HFFc6 (cell line): ENCODE results near the gene PTPN21. TPM values are rescaled to one million over a fixed set of nuclear protein-coding genes. Genes with fewer than 3 reads are reported as not detected.

Source experiments
- DNase-seq: peaks from one replicate; pipeline ENCODE4 v3.0.0-alpha.2; 2018
- H3K27ac Mint-ChIP-seq: 2 replicates; pipeline ENCODE4 v1.8.0; 2020; ENCODE audit warnings: mild to moderate bottlenecking, mixed read lengths
- H3K27me3 Mint-ChIP-seq: 2 replicates; pipeline ENCODE4 v1.8.0; 2021; ENCODE audit warnings: mild to moderate bottlenecking, moderate library complexity, mixed read lengths; ENCODE audit not compliant: insufficient read depth
- H3K36me3 Mint-ChIP-seq: 2 replicates; pipeline ENCODE4 v1.8.0; 2021; ENCODE audit warnings: low read depth, mixed read lengths
- H3K4me1 Mint-ChIP-seq: 2 replicates; pipeline ENCODE4 v1.8.0; 2020; ENCODE audit warnings: low read depth, mixed read lengths
- H3K4me3 Mint-ChIP-seq: 2 replicates; pipeline ENCODE4 v1.8.0; 2020; ENCODE audit warnings: mild to moderate bottlenecking, moderate library complexity, mixed read lengths
- H3K9me3 Mint-ChIP-seq: 2 replicates; pipeline ENCODE4 v1.8.0; 2020; ENCODE audit warnings: mild to moderate bottlenecking, mixed read lengths
- CTCF ChIP-seq: fragments of 200-600 bp; sonication (generic); IDR thresholded peaks from 2 replicates; pipeline ENCODE4 v1.5.0; 2021; ENCODE audit warnings: antibody characterized with exemption, mild to moderate bottlenecking
- total RNA-seq, 6 experiments: library from RNA; stranded (reverse); fragmentation: NEBNext Ultra II Directional; extraction: Animal tissue kit (Norgen Biotek cat#: 25700); gene quantifications; 2 replicates in 1 of 6; 3 replicates in 5 of 6; pipeline ENCODE4 v1.2.3, GENCODE V29; 2021

The PTPN21 gene
- total RNA-seq, 6 experiments from 2014 or later, result 22.0 to 25.9 (median 24.9) TPM

GRCh38 chr14:88576222-88576621 lies 21.4 kb upstream of the PTPN21 start:
- Mint-ChIP-seq H3K4me3 (no peak overlapping the region), H3K4me1 (no peaks in the 10 kb centered on the region), H3K27ac (no peak overlapping the region), H3K27me3 (no peaks in the 10 kb centered on the region), H3K9me3 (no peaks in the 10 kb centered on the region), H3K36me3 (peaks cover 46% of the 10 kb centered on the region)
- no peak for DNase-seq
- no peak for TF ChIP-seq CTCF

GRCh38 chr14:88572117-88572516 lies 17.3 kb upstream of the PTPN21 start:
- Mint-ChIP-seq H3K27me3 (no peaks in the 10 kb centered on the region), H3K4me3 (no peak overlapping the region), H3K9me3 (no peaks in the 10 kb centered on the region), H3K36me3 (peaks cover 39% of the 10 kb centered on the region), H3K4me1 (no peaks in the 10 kb centered on the region), H3K27ac (no peak overlapping the region)
- no peak for DNase-seq
- no peak for TF ChIP-seq CTCF

GRCh38 chr14:88568196-88568595 lies 13.4 kb upstream of the PTPN21 start:
- no peaks in the 10 kb centered on the region for H3K9me3 Mint-ChIP-seq
- peaks cover 40% of the 10 kb centered on the region for H3K36me3 Mint-ChIP-seq
- TF ChIP-seq CTCF, result no peak
- H3K27ac Mint-ChIP-seq, result no peak overlapping the region
- DNase-seq, result no peak
- no peak overlapping the region for H3K4me3 Mint-ChIP-seq
- H3K4me1 Mint-ChIP-seq, result peaks cover 11% of the 10 kb centered on the region
- no peaks in the 10 kb centered on the region for H3K27me3 Mint-ChIP-seq

GRCh38 chr14:88565427-88565826 lies 10.6 kb upstream of the PTPN21 start:
- DNase-seq, result no peak
- H3K9me3 Mint-ChIP-seq, result no peaks in the 10 kb centered on the region
- TF ChIP-seq CTCF, result no peak
- H3K4me1 Mint-ChIP-seq, result peaks cover 23% of the 10 kb centered on the region
- peaks cover 25% of the 10 kb centered on the region for H3K36me3 Mint-ChIP-seq
- no peaks in the 10 kb centered on the region for H3K27me3 Mint-ChIP-seq
- H3K27ac Mint-ChIP-seq, result no peak overlapping the region
- H3K4me3 Mint-ChIP-seq, result no peak overlapping the region

GRCh38 chr14:88563845-88564244 lies 9.0 kb upstream of the PTPN21 start:
- peaks cover 16% of the 10 kb centered on the region for H3K36me3 Mint-ChIP-seq
- H3K4me3 Mint-ChIP-seq, result peak overlapping the region; percentile 96
- H3K27ac Mint-ChIP-seq, result peak overlapping the region; percentile 64
- H3K9me3 Mint-ChIP-seq, result no peaks in the 10 kb centered on the region
- peaks cover 37% of the 10 kb centered on the region for H3K4me1 Mint-ChIP-seq
- TF ChIP-seq CTCF, result no peak
- H3K27me3 Mint-ChIP-seq, result no peaks in the 10 kb centered on the region
- DNase-seq, result no peak
